ENCODE measurements around the gene MTMR10.

Gene MTMR10

DNA sequence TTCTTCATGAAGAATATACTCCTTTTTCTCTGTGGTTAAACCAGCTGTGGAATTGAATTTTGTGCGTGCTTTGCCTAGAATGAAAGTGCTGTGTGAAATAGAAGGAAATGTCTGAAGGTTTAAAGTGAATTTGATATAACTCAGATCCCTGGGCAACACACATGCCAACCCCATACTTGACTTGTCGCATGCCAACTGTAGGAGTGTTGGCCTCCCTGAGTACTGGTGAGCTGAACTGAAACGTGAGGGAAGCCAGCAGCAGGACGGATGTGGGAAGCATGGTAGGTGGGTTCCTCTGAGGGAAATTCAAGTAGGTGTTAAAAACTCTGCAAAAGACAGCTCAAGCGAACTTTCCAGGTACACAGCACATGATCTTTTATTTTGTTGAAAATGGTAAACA, 73.1 kb downstream of the MTMR10 start:
- no peak for DNase-seq (ENCODE audit: low read depth)

- DNase-seq (ENCODE audit: low read depth) = no peak
Measured at GRCh38 chr15:30917675-30918074, 73.8 kb downstream of the MTMR10 start.

GRCh38 chr15:30917013-30917412, 74.4 kb downstream of the MTMR10 start:
- no peak for DNase-seq (ENCODE audit: low read depth)

GRCh38 chr15:30913761-30914160, 77.7 kb downstream of the MTMR10 start:
- DNase-seq (ENCODE audit: low read depth) = no peak

GRCh38 chr15:30906366-30906765, 85.1 kb downstream of the MTMR10 start:
- no peak for DNase-seq (ENCODE audit: low read depth)

GRCh38 chr15:30905821-30906220, 85.6 kb downstream of the MTMR10 start:
- DNase-seq (ENCODE audit: low read depth) = no peak

DNA sequence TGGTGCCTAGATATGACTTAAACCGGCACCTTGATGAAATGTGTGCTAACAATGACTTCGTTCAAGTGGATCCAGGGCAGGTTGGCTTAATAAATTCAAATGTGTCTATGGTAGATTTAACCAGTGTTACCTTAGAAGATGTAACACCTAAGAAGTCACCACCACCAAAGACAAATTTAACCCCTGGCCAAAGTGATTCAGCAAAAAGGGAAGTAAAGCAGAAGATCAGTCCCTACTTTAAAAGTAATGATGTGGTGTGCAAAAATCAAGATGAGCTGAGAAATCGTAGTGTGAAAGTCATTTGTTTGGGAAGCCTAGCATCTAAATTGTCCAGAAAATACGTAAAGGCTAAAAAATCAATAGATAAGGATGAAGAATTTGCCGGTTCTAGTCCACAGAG, 86.6 kb downstream of the MTMR10 start:
- no peak for DNase-seq (ENCODE audit: low read depth)

DNA sequence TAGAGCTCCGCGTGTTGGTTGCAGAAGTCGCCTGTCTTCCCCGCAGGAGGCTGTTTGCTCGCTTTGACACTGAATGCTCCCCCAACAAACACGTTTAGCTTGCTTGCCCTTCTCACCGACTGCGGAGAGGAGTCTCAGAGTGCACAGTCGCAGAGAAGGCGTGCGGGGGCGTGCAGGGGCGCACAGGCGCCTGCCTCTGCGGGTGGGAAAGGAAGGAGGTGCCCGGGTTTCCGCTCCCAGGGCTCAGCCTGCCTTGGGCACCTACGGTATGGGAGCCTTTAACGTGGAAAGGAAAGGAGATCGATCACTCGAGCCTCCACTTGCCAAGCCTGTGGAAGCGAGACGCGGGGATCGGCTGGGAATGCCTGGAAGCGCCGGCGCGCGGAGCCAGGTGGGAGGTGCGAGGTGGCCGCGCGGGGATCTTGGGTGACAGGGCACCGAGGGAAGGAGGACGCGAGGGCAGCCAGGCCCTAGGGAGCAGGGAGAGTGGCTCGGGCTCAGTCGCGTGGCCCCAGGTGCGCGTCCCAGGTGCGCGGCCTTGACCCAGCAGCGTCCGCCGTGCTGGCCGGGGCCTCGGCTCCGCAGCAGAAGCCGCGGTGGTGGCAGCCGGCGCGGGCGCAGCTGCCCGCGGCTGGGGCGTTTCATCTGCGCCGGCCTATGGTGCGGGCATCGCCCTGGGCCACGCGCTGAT, 87.8 kb downstream of the MTMR10 start, which contains the start of gene FAN1:
FAN1 (plus strand) TSS at position 419 of the 691 bp plus-strand sequence. CDS start 749 bp downstream, outside the sequence.
- DNase-seq (ENCODE audit: low read depth) = peak; percentile 55

DNA sequence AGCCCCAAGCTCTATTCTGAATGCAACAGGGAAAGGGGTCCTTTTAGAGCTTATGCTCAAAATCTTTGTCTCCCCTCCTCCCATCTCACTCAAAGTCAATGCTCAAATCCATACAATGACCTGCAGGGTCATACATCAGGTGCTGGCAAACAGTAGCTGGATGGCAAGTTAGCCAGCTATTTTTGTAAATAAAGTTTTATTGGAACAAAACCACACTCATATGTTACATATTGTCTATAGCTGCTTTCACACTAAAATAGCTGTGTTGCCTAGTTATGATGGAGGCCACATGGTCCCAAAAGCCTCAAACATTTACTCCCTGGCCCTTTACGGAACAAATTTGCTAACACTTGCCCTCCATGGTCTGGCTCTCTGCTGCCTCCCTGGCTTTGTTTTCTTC, 89.5 kb downstream of the MTMR10 start:
- no peak for DNase-seq (ENCODE audit: low read depth)

GRCh38 chr15:30896211-30896606, 95.2 kb downstream of the MTMR10 start:
- DNase-seq (ENCODE audit: low read depth) = no peak

DNA sequence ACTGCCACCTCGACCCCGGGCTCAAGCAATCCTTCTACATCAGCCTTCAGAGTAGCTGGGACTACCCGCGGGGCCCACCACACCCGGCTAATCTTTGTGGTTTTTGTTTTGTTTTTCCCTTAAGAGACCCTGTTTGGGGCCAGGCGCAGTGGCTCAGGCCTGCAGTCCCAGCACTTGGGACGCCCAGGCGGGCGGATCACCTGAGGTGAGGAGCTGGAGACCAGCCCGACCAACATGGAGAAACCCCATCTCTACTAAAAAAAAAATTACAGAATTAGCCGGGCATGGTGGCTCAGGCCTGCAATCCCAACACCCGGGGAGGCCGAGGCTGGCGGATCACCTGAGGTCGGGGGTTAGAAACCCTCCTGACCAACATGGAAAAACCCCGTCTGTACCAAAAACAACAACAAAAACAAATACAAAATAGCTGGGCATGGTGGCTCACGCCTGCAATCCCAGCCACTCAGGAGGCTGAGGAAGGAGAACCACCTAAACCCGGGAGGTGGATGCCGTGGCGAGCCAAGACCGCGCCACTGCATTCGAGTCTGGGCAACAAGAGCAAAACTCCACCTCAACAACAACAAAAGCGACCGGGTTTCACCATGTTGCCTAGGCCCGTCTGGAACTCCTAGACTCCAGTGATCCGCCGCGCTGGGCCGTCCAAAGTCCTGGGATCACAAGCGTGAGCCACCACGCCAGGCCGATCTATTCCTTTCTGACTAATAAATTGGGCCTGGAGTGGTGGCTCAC, 95.8 kb downstream of the MTMR10 start:
- DNase-seq (ENCODE audit: low read depth) = no peak

- DNase-seq (ENCODE audit: low read depth) = no peak
Measured at GRCh38 chr15:30889196-30889595, 102.2 kb downstream of the MTMR10 start.
